Suprapubic skin (tissue), 3 donors: ENCODE results near the gene APLF.

Experiments used
- CTCF ChIP-seq, 2 donors: fragments of 200-600 bp in 1 of 2; fragments of 450-650 bp in 1 of 2; sonication (generic) in 1 of 2; IDR thresholded peaks; one replicate each; pipeline ENCODE4 v1.5.1; 2016 to 2019; ENCODE audit warnings: antibody characterized with exemption in 2 of 2, mild to moderate bottlenecking in 1 of 2, moderate library complexity in 1 of 2
- EP300 ChIP-seq: sonication (generic); formaldehyde crosslinking; IDR thresholded peaks from one replicate; pipeline ENCODE4 v1.6.1; 2017; ENCODE audit warnings: antibody characterized with exemption

DNA sequence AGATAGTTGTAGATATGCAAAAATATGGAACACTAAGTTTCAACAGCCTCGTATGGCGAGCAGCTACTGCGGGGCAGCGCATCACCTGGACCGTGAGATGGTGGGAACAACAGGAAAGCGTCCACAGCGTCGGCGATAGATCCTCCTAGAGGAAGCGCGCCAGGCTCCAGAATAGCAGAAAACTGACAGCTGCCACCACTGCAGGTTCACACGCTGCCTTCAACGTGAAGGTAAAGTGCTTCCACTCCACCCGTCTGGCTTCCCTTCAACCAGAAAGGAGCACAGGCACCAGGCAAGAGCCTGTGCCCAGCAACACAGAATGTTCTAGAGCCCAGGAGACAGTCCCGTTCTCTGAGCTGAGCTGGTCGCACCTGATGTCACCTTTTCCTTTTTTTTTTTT is 20.3 kb upstream of the APLF start:
- TF ChIP-seq EP300 (no peak), CTCF (IDR thresholded peaks at IDR 0.05) (no peak)
